Stimulated activated CD8-positive, alpha-beta memory T cell treated with anti-CD3 and anti-CD28 coated beads, Interleukin-7, amount 100 ng/mL, for 4 hours (primary cell): ENCODE results near the gene ARVCF.
"Not testable (repeated sequence)": the region's sequence is repeated elsewhere in the genome, so short reads cannot be mapped to it uniquely, and the experiment has no call there.

Source experiments
- DNase-seq, 2 donors: peaks; one replicate each; pipeline ENCODE4 v3.0.0-alpha.2; 2020; ENCODE audit warnings: low read depth in 2 of 2

ARVCF gene

DNA sequence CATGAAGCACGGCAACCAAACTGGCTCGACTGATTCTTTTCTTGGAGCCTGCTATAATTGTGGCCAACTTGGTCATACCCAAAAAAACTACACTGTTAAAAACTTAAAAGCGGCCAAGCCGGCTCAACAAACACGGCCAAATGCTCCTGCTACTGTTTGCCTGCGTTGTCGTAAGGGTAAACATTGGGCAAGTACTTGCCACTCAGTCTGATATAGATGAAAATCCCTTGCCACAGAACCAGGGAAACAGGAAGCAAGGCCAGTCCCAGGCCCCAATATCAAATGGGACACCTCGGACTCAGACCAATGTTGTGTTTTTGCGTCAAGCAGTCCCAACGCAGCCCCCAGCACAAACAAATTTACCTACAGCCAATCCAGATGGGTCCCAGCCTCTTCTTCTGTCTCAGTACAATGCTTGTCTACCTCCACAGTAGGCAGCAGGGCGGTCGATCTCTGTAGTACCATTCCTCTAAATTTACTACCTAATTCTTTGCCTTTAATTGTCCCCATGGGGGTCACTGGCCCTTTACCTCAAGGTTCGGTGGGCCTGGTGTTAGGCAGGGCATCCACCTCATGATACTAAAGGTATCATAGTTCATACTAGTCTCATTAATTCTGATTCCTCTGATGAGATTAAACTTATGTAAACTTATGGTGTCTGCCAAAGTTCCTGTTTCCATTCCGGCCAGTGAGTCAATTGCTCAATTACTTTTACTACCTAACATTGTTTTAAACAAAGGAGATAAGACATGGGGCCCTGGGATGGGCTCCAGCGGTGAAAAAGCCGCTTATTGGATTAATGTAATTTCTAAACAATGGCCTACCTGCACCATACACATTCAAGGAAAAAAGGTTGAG, 78.8 kb downstream of the ARVCF start:
- no peak for DNase-seq

DNA sequence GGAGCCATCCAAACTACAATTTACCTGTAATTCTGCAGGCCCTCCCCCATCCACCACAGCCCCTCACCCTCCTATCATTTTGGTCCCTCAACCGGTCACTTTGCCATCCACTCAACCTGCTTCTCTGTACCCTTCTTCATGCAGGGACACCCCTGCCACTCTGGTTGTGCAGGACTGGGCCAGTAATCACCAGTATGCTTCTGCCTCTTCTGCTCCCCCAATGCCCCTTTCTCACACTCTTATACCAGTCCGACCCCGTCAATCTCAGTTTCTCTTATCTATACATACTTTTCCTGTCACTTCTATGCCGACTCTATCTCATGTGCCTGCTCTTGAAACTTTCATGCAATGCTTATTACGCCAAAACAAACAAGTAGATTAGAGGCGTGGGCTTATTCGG, 80.1 kb downstream of the ARVCF start:
- no peak for DNase-seq

DNA sequence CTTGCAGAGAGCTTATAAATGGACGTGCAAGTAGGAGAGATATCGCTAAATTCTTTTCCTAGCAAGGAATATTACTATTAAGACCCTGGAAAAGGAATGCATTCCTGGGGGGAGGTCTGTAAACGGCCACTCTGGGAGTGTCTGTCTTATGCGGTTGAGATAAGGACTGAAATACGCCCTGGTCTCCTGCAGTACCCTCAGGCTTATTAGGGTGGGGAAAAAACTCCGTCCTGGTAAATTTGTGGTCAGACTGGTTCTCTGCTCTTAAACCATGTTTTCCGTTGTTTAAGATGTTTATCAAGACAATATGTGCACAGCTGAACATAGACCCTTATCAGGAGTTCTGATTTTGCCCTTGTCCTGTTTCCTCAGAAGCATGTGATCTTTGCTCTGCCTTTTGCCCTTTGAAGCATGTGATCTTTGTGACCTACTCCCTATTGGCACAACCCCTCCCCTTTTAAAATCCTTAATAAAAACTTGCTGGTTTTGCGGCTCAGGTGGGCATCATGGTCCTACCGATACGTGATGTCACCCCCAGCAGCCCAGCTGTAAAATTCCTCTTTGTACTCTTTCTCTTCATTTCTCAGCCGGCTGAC, 81.4 kb downstream of the ARVCF start:
- not testable (repeated sequence) for DNase-seq

DNA sequence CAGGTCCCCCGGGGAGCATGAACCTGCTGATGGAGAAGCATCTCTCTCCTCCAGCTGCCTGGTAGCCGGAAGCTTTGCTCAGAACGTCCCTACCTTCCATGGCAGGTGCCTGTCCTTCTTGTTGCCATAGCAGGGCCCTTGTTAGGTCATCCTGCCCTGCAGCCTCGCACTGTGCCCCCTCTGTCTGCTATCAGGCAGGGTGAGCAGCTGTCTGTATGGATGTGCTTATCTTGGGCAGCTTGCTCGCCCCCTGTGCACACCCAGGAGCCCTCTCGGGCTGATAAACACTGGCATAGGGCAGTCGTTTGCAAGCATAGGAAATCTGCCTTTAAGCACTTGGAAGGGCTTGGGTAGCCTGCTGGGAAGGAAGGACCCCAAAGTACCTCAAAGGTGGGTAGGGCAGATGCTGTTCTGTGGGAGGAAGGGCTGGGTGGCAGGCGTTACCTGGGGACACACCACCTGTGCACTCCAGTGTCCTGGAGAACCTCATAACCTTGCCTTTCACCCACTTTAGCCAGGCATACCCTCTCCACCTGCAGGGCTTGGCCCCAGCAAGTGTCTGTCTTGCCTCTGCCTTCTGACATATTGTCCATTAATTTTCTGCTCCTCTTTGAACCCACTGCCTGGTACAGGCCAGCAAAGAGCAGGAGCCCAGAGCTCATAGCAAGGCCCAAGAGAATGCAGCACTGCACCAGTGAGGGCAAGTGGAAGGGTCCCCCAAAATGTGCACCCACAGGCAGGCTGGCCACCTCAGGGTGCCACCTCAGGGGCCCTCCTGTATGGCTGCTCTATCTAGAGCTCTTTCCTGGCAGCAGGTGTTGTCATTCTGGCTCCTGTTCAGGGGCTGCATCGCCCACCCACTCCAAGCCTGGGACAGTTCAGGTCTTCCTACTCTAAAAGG, 83.0 kb downstream of the ARVCF start:
- DNase-seq, result no peak

DNA sequence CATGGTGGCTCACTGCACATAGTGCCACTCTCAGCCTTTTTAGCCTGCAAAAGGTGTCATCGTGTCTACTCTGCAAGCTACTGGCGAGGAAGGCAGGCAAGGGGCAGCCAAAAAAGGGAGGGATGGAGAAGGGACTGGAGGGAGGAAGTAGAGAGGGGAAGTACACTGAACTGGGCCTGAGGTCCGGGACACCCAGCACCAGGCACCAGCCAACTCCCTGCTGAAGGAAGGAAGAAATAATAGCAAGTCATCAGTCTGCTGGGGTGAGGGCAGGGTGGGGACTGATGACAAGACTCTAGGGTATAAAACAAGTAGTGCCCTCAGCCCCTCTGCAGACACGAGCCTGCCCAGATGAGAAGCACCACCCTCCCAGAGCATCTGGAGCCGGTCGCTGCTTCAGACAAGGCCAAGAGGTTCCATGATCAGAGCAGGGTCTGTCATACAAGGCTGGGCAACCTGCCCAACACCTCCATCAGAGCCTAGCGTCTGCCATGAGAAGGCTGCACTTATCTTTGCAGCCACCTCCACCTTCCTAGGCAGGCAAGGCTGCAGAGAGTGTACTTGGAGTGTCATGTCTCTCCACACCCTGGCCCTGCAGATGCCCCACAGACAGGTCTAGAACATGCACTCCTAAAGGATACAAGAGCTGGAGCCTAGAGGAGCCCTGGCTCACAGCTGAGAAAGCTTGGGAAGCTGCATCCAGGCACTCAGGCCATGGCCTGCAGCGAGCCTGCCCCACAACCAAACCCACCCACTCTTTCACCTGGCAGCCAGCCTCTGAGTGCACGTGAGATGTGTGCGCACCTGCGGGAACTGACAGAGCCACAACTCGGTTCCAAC, 84.0 kb downstream of the ARVCF start:
- DNase-seq, result no peak

DNA sequence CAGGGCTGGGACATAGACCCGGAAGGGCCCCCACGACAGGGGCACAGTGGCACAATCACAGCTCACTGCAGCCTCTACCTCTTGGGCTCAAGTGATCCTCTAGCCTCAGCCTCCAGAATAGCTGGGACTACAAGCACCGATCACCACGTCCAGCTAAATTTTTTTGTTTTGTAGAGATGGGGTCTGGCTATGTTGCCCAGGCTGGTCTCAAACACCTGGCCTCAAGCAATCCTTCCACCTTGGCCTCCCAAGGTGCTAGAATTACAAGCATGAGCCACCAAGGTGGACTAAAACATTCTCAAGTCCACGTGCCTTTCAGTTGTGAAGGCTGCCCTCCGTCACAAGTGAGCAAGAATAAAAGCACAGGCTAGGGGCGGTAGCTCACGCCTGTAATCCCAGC, 85.1 kb downstream of the ARVCF start:
- no peak for DNase-seq

DNA sequence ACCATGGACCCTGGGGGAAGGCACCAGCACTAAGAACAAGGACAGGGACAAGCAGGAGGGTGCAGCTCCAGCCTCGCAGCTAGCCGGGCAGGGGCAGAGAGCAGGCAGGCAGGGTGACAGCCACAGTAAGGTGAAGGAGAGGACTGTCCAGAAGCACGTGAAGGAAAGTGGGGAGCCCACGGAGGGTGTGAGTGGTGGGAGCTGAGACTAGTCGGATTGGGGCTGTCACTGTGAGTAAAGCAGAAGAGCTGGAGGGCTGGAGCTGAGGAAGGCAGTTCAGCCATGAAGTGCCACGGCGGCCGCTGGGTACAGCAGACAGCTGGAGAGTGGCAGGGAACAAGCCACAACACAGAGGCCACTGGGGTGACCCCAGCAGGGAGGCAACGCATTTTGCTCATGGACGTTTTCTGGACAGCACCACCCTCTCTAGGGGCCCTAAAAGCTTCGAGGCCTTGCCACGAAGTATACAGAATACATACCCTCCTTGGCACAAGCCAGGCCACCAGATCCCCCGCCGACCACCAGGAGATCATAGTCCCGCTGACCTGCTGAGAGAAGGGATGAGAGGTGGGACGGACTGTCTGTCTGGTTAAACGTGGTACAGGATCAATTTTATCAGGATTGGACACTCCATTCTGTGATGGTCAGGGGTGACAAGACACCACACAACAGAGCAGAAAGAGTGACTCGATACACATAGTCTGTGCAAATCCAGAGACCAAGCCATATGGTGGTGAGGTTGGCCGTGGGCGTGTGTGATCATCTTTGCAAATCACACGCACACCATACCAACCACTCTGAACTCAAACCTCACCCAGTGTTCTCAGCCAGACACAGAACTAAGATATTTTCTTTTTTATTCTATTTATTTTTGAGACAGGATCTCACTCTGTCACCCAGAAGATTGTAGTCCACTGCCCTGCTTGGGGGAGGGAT, 85.8 kb downstream of the ARVCF start:
- no peak for DNase-seq

DNA sequence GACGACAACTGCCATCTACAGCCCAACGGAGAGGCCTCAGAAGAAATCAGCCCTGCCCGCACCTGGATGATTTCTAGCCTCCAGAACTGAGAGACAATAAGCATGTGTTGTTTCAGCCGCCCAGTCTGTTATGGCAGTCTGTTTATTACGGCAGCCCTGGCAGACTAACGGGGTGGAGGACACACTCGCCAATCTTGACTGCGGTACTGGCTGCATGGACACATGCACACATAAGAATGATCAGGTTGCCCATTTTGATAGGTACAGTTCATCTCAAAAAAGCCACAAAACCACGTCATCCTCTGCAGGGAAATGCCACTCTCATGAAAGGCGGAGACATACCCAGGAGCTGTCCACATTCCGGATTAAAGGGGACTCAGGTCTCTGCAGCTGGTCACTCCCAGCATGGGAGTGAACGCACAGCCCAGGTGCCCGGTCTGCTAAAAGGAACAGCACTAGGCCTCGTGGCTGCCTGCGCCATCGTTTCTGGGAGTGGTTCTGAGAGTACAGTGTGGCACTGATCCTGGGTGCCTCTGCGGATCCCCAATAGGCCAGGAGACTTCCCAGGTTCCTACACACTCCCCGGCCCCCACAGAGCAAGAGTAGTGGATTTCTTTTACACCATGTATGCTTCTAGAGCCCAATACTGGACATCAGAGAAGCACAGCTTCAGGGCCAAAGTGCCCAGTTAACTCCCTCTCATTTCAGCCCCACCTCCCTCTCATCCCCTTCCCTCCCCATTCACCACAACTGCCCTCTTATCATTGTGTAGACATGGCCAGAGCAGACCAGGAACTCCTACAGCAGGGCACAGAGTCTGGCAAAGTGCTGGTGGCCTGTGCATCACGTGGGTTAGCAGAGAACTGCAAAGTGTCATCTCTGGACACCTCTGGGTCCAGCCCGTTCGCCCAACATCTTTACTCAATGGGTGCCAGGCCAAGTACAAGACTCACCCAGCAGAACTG, 86.8 kb downstream of the ARVCF start:
- DNase-seq, result no peak

DNA sequence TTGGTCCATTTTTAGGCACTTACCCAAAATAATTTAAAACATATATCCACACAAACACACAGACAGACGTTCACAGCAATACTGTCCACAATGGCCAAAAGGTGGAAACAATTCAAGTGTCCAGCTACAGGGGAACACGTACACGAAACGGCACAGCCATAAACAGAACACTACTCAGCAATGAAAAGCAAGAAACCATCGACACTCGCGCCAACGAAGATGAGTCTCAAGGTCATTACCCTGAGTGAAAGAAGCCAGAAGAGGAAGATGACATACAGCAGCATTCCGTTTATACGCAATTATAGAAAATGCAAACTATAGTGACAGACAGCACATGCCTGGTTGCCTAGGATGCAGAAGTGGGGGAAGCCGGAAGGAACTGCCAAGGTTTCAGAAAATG, 88.4 kb downstream of the ARVCF start:
- no peak for DNase-seq

DNA sequence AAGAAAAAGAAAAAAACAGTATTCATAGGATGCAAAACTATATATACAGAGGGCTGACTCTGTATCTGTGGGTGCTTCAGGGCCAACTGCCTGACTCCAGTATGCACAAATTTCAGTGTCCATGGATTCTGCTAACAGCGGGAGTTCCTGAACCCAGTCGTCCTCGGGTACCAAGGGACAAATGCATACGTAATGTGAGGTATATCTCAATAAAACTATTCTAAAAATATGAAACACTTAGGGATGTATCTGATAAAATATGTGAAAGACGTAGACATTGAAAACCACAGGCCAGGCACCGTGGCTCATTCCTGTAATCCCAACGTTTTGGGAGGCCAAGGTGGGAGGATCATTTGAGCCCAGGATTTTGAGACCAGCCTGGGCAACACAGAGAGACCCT, 88.9 kb downstream of the ARVCF start:
- DNase-seq, result no peak

DNA sequence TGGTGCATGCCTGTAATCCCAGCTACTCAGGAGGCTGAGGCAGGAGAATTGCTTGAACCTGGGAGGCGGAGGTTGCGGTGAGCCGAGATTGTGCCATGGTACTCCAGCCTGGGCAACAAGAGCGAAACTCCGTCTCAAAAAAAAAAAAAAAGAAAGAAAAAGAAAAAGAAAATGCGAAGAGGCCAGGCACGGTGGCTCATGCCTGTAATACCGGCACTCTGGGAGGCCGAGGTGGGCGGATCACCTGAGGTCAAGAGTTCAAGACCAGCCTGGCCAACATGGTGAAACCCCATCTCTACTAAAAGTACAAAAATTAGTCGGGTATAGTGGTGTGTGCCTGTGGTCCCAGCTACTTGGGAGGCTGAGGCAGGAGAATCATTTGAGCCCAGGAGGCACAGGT, 90.6 kb downstream of the ARVCF start:
- DNase-seq, result not testable (repeated sequence)

DNA sequence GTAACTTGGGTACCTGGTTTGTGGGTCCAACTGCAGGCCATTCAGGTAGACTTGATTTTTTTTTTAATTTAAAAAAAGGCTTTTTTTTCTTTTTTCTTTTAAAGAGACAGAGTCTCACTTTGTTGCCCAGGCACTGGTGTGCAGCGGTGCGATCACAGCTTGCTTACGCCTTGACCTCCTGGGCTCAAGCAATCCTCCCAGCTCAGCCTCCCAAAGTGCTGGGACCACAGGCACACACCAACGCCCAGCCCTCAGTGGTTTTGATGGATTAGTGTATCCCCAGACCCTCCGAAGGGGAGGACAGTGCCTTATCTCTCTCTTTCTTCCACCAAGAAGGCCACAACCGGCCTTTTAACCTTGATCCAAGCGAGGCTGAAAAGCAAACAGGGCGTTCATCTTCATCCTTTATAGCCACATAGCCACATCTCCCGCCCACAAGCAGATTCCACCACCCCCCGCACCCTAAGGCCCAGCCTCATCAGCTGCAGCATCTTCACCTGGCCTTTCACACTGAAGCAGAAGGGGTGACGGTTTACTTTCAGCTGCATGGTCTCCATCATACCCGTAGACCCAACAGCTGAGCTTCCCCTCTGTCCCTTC, 92.6 kb downstream of the ARVCF start:
- no peak for DNase-seq

DNA sequence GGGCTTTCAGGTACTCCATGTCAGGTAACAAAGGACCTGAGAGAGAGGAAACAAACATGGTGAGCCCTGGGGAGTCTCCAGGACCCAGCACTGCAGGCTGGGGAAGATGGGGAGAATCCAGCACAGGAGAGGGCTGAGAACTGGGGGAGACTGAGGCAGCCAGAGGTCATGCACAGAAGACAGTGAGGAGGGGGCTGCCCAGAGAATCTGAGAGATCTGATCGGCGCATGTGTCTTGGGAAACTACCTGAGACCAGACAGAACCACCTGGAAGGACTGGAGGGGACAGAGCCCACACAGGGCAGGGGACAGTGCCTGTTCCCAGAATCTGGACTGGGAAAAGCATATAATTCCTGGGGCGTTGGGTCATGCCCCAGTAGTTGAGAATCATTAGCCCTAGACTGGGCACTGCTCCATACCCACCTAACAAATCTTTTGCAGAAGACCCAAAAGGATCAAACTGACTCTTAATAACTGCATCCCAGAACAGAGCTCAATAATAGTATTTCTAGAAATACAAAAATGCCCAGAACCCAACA, 95.0 kb downstream of the ARVCF start:
- no peak for DNase-seq
